Measurements from ENCODE around the gene PARD6A. TPM values are rescaled to one million over a fixed set of nuclear protein-coding genes. Genes with fewer than 3 reads are reported as not detected.

Gene PARD6A
- 0.69 TPM for total RNA-seq

GRCh38 chr16:67660564-67661028 is at the start of gene PARD6A:
TSS of gene PARD6A (plus strand) at chr16:67660960. CDS start at chr16:67661039, 79 bp downstream.
- DNase-seq, result peak; percentile 96

GRCh38 chr16:67613808-67614207 is 47.0 kb upstream of the PARD6A start:
- DNase-seq, result no peak

- DNase-seq, result no peak
Measured at GRCh38 chr16:67628216-67628615, 32.5 kb upstream of the PARD6A start.

DNA sequence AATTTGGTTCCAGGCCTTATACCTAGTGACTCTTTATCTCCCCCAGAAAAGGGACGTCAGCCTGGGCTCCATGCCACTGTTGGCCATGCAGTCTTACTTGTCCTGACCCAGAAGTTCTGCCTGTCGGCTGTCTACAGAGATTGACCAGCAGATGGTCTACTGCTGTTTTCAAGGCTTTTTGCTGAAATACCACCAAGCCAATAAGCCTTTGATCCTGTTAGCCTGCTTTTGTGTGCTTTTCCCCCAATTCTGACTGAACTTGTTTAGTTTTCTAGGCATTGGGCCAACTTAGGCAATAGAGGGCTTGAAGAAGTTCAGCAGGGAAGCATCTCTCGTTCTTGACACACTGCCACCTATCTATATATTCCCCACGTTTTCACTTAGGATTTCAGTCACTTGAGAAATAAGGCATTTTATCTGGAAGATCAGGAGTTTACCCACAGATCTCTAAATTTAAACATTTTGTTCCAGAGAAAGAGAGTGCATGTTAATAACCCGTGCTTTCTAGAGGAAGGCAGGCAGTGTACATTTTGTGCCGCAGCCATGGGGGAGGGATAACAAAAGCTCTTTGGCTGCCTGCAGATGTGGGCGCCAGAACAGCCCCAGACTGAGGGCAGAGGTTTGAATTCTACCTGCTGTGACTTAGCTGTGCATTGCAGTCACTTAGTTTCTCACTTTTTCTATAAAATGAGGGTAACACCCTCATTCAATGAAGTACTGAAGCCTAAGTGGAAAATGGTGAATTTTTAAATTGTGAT is 28.2 kb upstream of the PARD6A start:
- DNase-seq, result no peak

GRCh38 chr16:67636713-67637112 is 24.0 kb upstream of the PARD6A start:
- no peak for DNase-seq

DNA sequence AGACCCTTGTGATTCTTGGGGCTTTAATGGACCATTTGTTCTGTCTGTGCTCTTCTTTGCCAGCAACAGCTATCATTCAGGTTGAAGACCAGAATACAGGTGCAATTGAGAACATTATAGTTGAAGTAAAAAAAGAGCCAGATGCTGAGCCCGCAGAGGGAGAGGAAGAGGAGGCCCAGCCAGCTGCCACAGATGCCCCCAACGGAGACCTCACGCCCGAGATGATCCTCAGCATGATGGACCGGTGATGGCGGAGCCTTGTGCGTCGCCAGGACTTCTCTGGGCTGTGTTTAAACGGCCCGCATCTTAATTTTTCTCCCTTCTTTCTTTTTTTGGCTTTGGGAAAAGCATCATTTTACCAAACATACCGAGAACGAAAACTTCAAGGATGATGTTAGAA is 23.1 kb upstream of the PARD6A start:
- no peak for DNase-seq

GRCh38 chr16:67641779-67642708 is 18.7 kb upstream of the PARD6A start:
- no peak for DNase-seq

GRCh38 chr16:67644038-67644437 is 16.7 kb upstream of the PARD6A start:
- DNase-seq, result no peak

DNA sequence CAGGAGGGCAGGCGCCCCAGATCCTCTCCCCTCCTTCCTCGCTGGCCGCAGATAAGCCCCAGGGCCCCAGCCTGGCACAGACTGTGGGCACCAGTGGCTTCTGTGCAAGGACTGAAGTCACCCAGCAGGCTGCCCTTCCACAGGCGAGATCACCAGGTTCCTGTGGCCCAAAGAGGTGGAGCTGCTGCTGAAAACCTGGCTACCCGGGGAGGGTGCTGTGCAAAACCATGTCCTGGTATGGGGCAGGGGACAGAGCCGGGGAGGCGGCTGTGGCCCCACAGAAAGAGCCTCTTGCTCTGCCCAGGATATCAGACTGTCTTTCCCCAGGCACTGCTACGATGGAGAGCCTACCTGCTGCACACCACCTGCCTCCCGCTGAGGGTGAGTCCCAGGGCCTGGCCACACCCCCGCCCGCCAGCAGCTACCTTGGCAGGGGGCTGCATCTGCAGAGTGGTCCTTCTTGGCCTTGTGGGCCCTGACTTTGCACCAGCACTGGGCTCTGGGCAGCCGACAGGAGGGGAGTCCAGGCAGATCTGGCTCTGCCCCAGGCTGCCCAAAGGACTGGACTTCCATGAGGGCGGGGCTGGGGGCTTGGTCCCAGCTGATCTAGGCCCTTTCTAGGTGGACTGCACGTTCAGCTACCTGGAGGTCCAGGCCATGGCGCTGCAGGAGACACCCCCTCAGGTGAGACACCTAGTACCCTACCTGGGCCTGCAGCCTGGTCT is 15.2 kb upstream of the PARD6A start:
- DNase-seq, result no peak

GRCh38 chr16:67647111-67647651 is 13.6 kb upstream of the PARD6A start:
- DNase-seq, result no peak

- DNase-seq, result no peak
Measured at GRCh38 chr16:67647681-67648080, 13.1 kb upstream of the PARD6A start.

- DNase-seq, result no peak
Measured at GRCh38 chr16:67648088-67648763, 12.5 kb upstream of the PARD6A start.

DNA sequence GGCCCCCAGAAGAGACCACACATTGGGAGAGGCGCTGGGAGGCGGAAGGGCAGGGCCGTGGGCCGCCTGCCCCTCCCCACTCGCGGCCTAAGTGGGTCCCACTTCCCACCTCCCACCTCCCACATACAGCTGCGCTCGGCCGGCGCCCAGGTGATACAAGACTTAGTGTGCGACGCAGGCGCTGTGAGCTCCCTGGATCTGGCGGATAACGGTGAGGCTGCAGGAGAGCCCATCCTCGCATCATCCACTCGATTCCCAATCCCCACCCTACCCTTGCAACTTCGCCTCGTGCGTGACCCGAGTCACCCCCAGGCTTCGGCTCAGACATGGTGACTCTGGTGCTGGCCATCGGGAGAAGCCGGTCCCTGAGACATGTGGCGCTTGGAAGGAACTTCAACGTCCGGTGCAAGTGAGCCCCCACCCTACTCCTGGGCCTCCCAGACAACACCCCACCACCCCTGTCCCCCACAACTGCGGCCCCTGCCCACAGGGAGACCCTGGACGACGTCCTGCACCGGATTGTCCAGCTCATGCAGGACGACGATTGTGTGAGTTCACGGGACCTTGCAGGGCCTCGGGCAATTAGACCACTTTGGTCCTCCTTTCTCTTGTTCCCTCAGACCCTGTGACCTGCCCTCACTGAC is 11.9 kb upstream of the PARD6A start:
- no peak for DNase-seq

- DNase-seq, result no peak
Measured at GRCh38 chr16:67649494-67649931, 11.2 kb upstream of the PARD6A start.

GRCh38 chr16:67650023-67650422 is 10.7 kb upstream of the PARD6A start:
- DNase-seq, result no peak

DNA sequence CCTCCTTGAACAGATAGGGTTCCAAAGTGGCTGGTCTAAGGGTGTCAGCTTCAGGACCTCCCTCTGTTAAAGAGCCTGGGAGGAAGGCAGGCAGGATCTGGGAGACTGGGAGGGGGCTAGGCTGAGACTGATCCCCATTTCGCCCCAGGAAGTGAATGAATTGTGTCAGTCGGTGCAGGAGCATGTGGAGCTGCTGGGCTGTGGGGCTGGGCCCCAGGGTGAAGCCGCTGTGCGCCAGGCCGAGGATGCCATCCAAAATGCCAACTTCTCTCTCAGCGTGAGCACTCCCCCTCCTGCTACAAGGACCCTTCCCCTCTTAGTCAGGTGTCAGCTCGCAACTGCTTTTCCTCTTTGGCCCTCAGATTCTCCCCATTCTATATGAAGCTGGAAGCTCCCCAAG is 9.7 kb upstream of the PARD6A start:
- DNase-seq, result no peak

DNA sequence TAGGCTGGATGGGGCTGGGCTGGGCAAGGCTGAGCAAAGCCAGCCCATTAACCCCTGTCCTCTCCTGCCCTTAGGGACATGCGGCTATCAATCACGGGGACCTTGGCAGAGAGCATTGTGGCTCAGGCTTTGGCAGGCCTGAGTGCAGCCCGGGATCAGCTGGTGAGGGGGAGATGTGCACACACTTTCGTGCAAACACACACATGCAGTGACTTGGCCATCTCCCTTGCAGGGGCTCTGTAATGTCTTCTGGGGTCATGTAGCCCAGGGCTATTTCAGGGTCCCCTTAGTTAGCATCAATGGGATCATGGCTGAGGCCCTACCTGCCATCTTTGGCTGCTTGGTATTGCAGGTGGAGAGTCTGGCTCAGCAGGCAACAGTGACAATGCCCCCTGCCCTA is 8.9 kb upstream of the PARD6A start:
- no peak for DNase-seq

DNA sequence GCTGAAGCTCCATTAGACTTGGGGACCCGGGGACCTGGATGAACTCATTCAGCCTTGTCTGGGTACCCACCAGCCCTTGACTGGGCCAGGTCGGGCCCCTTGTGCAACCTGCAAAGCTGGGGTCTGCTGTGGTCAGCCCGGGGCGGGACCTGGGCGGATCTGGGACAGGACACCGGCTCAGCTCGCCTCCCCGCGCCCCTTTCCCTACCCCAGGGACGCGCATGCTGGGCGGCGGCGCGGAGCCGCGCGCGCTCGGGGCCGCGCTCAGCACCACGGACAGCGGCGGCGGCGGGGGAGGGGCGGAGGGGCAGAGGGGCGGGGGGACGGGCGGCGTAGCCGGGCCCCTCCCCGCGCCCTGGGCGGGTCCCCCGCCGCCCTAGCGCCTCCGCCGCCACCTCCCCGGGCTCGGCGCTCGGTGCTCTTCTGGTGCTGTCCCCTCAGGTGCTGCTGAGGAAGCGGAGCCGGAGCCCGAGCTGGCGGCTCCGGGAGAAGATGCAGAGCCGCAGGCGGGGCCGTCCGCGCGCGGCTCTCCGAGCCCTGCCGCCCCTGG is 8.1 kb upstream of the PARD6A start:
- no peak for DNase-seq

- no peak for DNase-seq
Measured at GRCh38 chr16:67653128-67653788, 7.5 kb upstream of the PARD6A start.

DNA sequence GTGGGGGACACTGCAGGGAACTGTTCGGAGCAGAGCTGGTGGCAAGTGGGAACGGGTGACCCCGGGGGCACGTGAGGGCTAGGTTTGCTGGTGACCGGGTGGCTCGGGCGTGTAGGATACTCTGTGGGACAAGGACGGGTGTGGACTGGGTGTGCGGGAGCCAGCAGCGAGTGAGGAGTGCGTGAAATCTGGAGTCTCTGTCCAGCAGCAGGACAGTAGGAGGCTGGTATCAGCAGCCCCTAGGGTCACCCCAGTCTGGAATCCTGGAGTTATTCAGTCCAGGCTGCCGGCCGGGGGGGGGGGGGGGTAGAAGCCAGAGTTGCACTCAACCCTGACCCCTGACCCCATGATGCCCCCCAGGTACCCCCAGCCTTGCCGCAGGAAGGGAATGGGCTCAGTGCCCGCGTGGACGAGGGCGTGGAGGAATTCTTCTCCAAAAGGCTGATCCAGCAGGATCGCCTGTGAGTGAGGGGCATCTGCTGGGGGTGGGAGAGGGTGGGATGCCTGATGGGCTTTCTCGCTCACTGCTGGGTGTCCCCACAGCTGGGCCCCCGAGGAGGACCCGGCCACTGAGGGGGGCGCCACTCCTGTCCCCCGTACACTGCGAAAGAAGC is 6.9 kb upstream of the PARD6A start:
- no peak for DNase-seq

Measured in skin of body (tissue), 2 donors.